ENCODE results near the gene MGAT1. TPM values are rescaled to one million over a fixed set of nuclear protein-coding genes. Genes with fewer than 3 reads are reported as not detected.
"Not testable (repeated sequence)": the region's sequence is repeated elsewhere in the genome, so short reads cannot be mapped to it uniquely, and the experiment has no call there.

MGAT1 gene
- total RNA-seq (2014; rRNA removed; shearing (Covaris generic)): 52.9 and 56.5 TPM in 2 replicates
- 57.3 and 69.7 TPM in 2 replicates for polyA plus RNA-seq (2014; cell fraction: nucleus; rRNA removed)

DNA sequence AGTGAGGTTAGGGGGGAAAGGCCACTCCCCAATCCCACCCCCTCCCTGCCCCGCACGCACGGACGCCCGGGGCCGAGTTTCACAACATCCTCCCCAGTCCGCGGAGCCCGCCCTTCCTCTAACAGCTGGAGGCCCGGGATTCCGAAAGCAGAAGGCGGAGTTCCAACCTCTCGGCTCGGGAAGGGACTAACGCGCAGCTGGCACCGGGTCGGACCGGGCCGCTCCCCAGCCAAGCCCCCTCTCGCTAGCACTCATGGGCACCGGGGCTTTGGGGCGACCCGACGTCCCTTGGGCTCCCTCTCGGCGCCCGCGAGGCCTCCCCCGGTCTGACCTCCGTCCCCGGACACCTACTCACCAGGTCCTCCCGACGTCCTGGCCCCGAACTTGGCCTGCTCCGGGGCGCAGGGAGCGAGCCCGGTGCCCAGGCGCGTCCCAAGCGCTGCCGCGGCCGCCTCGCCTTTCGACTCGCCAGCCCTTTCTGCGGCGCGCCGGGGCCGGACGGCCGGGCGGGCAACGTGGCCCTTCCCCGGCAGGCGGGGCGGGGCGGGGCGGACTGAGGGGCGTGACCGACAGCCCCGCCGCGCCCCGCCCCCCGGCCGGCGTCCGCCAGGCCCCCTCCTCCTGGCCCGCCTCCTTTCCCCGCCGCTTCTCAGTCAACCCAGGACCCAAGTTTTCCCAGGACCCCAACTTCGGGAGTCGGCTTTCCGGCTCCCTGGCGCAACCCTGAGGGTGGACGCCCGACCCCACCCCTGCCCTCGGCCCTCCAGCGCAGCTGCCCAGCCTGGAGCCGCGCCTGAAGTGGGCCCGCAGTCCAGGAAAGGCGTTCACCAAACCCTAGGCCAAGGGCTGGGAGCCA lies at the start of gene MGAT1:
Gene MGAT1, minus strand, starts transcription at position 482 of the 856 bp plus-strand sequence. CDS start 9,835 bp downstream, outside the sequence.
- DNase-seq (ENCODE audit: extremely low read depth, low read depth): peak; percentile 69

DNA sequence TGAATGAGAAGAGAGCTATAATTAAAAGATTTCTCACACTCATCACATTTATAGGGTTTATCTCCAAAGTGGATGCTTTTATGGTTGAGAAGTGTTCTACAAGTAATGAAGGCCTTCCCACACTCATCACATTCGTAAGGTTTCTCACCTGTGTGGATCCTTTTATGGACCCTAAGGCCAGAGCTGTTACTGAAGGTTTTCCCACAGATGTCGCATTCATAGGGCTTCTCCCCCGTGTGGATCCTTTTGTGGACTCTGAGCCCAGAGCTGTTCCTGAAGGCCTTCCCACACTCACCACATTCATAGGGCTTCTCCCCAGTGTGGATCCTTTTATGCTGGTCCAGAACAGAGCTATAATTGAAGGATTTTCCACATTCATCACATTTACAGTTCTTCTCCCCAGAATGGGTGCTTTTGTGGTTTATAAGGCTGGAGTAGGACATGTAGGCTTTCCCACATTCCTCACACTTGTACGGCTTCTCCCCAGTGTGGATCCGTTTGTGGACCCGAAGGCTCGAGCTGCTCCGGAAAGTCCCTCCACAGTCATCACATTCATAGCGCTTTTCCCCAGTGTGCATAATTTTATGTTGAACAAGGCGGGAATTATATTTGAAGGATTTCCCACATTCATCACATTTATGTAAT lies 48.0 kb upstream of the MGAT1 start:
- no peak for DNase-seq (ENCODE audit: extremely low read depth, low read depth)

DNA sequence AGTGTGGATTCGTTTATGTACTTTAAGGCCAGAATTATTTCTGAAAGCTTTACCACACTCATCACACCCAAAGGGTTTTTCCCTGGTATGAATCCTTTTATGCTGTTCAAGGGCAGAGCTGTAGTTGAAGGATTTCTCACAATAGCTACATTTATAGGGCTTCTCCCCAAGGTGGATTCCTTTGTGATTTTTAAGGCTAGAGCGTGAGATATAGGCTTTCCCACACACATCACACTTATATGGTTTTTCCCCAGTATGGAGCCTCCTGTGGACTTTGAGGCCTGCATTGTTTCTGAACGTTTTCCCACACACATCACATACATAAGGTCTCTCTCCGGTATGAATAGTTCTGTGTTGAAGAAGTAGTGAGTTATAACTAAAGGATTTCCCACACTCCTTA lies 47.2 kb upstream of the MGAT1 start:
- DNase-seq (ENCODE audit: extremely low read depth, low read depth): no peak

DNA sequence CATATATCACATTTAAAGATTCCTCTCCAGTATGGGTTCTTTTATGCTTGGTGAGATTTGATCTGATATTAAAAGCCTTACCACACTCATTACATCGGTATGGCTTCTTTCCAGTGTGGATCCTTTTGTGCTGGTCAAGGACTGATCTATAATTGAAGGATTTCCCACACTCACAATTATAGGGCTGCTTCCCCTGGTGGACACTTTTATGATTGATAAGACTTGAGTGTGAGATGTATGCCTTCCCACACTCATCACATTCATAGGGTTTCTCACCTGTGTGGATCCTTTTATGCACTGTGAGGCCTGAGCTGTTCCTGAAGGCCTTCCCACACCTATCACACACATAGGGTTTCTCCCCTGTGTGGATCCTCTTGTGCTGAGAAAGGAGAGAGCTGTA lies 46.3 kb upstream of the MGAT1 start:
- DNase-seq (ENCODE audit: extremely low read depth, low read depth): no peak

DNA sequence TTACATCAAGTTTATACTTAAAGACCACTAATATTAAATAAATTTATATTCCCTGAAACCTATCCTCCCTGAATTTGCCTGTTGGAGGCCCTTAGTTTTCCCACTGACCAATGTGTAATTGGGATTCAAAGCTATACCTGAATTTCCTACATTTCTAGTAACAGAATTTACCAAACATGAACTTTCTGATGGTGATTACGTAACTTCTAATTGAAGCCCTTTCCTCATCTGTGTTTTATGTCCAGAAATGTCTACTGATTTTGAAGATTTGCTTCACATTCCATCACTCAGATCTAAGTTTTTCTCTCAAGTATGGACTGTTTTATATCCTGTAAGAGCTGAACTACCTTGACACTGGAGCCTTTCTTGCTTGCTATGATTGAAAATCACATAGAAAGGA lies 45.7 kb upstream of the MGAT1 start:
- DNase-seq (ENCODE audit: extremely low read depth, low read depth): no peak

DNA sequence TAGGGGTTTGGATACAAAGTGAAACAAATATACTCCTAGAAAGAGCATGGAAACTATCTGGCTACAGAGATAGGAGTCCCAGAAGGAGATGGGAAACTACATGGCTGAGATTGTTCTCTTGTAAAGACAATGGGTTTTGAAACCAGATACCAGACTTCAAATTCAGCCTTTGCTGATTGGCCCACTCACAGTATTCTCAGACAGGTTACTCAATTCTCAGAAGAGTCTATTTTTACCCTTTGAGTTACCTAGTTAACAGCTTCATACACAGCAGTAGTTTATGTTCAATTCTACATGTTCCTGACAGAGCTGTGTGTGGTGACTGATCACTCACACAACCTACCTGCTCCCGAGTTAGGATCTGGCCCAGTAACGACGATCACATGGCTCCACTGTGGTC lies 44.4 kb upstream of the MGAT1 start:
- no peak for DNase-seq (ENCODE audit: extremely low read depth, low read depth)

DNA sequence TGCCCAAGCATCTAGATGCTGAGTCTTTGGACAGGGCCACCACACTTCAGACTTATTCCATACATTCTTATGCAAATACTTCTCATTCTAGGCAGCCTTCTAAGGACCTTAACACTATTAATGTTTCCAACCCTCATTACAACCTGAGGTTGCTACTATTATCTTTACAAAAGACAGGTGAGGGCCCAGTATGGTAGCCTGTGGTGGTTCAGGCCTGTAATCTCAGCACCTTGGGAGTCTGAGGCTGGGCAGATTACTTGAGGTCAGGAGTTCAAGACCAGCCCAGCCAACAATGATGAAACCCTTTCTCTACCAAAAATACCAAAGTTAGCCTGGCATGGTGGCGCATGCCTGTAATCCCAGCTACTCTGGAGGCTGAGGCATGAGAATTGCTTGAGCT lies 42.3 kb upstream of the MGAT1 start:
- DNase-seq (ENCODE audit: extremely low read depth, low read depth): no peak

DNA sequence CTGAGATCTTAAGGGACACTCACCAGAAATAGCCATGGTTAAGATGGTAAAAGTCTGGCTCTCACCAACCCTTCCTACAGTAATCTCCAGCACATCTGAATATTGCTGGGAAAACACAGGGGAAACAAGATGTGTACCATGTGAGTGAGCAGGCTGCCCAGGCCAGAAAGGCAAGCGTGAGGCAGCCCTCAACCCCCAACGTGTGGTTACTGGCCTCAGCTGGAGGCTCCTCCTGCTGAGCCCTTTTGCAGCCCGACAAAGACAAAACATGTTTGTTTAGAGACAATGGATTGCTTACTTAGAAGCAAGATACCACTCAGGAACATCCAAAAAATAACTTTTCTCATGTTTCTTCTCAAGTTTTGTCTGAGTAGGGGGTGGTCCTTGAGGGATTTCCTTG lies 41.8 kb upstream of the MGAT1 start:
- no peak for DNase-seq (ENCODE audit: extremely low read depth, low read depth)

DNA sequence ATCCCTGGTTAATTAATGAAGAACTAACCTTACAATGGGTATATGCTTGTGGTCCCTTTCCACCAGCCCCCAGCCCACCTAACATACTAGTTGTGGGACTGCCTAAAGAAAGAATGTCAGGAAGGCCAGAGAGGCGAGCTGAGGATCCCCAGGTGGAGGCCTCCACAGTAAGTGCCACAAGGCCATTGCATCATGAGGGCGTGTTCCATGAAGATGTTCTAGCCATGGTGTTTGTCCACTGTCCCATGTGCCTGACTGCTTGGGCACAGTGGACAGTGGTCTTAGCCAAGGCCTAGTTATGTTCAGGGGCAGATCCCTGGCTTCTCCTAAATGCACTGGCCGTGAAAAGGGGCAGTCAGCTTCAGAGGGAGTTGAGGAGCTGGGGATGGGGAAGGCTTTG lies 37.3 kb upstream of the MGAT1 start:
- DNase-seq (ENCODE audit: extremely low read depth, low read depth): no peak

DNA sequence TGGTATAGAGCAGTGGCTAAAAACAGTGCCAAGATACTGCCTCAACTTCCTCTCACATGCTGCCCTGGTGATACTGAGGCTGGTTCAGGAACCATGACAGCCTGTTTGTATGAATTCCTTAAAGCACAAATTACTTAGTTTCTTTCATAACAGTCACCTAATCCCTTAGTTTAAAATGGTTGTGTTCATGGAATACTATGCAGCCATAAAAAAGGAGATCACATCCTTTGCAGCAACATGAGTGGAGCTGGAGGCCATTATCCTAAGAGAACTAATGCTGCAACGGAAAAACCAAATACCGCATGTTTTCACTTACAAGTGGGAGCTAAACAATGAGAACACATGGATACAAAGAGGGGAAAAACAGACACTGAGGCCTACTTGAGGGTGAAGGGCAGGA lies 36.6 kb upstream of the MGAT1 start:
- no peak for DNase-seq (ENCODE audit: extremely low read depth, low read depth)

DNA sequence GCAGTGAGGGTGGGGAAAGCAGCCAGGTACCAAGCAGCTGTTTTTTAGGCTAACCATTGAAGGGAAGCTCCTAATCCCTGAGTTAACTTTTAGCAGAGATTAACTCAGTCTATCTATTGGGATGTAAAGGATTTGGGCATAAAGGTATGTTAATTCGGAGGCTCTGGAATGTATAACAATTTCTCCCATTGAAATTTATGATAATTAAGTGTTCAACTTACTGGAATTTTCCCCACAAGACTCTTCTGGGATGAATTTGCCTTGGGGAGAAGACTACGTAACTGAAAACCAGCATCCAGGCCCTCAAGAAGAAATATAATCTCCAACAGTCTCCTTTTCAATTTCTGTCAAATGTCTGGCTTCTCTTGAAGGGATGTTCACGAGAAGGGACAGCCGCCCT lies 34.9 kb upstream of the MGAT1 start:
- DNase-seq (ENCODE audit: extremely low read depth, low read depth): no peak

DNA sequence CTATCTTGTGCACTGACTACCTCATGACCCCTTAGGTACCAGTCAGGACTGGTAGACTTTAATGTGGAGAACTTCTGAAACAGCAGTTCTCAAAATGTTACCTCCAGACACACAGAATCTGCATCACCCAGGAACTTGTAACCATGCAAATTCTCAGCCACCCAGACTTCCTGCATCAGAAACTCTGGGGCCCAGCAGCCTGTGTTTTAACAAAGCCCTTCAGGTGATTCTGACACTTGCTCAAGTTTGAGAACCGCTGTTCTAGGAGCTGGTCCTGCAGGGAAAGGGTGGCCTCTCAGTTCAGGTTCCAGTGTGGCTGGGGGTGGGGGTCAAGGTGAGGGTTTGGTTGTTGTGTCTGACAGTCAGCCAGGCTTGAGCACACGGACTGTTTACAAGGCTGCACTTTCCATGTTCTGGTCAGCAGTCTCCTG lies 30.0 kb upstream of the MGAT1 start:
- no peak for DNase-seq (ENCODE audit: extremely low read depth, low read depth)

DNA sequence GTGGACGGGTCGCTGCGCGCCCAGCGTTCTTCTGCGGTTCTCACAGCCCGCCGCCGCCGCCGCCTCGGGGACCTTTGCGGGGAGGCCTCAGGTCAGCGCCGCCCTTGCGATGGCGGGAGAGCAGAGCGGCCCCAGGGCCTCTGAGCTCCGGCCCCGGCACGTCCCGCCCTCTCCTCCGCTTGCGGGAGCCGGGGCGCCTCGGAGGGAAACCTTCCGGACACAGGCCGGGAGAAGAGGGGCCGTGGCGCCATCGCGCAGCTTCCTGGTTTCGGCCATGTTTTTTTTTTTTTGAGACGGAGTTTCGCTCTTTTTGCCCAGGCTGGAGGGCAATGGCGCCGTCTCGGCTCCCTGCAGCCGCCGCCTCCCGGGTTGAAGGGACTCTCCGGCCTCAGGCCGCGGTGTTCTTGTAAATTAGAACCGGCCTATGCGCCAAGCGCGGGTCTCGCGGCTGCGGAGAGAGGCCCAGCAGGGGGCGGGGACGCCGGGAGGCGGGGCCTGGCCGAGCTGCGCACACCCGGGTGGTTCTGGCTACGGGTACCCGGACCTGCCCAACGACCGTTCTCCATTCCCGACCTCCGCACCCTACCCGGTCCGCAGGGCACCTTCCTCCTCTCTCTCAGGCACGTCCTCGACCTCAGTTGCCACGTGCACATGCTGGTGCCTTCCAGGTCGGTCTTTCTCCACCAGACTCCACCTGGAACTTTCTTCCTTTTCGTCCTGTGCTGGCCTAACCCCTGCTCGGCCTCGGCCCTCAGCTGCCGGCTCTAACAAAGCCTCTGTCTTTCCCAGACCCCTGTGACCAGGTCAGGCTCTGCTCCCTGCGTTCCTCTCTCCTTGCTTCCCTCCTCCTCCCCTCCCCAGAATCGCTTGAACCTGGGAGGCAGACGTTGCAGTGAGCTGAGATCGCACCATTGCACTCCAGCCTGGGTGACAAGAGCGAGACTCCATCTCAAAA lies 28.8 kb upstream of the MGAT1 start:
- peak; percentile 54 for DNase-seq (ENCODE audit: extremely low read depth, low read depth)

DNA sequence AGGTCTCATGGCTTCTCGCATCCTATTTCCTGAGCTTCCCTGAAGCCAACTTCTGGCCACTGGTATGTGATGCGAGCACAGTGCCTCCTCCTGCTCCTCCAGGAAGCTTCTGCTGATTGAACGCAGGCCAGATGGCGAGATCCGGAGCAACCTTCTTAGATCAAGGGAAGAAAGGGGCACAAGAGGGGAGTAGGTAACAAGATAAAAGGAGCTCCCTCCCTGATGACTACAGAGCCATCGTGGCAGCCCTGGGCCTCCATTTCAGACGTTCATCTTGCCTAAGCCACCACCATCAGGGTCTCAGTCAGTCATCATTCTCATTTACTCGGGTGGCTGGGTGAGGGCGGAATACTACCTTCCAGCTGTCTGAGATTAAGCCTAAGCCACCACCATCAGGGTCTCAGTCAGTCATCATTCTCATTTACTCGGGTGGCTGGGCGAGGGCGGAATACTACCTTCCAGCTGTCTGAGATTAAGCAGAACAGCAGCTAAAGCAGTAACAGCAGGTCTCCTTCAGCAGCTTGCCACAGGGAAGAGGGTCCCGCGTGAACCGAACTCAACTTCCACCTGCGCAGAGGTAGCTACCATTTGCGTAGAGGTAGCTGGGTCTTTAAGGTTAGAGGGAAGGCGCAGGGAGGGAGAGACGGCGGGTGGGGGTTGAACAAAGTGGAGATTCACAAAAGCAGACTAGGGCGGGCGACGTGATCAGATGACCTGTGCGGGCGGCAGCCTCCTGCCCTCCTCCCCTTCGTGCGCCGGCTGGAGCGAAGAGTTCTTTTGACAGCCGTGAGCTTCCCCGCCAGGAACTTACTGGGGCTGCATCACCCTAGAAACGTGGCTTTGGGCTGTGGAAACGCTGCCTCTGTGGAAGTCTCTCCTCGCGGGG lies 27.9 kb upstream of the MGAT1 start:
- DNase-seq (ENCODE audit: extremely low read depth, low read depth): no peak

DNA sequence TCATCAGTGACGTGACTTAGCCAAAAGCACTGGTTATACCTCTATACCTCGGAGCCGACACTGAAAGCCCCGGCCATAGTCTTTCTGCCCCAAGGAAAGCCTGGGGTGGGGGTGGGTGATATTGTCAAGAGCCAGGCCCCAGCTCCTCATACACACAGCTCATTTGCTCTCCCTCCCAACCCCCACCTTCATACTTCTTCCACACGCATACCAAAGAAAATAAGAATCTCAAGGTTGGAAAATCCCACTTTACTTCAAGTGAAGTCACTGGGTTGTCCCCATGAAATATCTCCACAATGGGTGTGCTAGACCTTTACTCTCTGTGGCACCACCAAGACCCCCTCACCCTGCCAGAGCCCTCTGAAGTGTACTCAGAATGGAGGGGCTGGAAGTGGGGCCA lies 27.1 kb upstream of the MGAT1 start:
- DNase-seq (ENCODE audit: extremely low read depth, low read depth): no peak

DNA sequence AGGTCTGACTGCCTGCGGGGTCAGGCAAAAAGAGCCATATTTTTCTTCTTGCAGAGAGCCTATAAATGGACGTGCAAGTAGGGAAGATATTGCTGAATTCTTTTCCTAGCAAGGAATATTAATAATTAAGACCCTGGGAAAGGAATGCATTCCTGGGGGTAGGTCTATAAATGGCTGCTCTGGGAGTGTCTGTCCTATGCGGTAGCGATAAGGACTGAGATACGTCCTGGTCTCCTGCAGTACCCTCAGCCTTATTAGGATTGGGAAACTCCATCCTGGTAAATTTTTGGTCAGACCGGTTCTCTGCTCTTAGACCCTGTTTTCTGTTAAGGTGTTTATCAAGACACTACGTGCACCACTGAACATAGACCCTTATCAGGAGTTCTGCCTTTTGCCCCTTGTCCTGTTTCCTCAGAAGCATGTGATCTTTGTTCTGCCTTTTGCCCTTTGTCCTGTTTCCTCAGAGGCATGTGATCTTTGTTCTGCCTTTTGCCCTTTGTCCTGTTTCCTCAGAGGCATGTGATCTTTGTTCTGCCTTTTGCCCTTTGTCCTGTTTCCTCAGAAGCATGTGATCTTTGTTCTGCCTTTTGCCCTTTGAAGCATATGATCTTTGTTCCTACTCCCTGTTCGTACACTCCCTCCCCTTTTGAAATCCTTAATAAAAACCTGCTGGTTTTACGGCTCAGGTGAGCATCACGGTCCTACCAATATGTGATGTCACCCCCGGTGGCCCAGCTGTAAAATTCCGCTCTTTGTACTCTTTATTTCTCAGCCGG lies 26.3 kb upstream of the MGAT1 start:
- not testable (repeated sequence) for DNase-seq (ENCODE audit: extremely low read depth, low read depth)

DNA sequence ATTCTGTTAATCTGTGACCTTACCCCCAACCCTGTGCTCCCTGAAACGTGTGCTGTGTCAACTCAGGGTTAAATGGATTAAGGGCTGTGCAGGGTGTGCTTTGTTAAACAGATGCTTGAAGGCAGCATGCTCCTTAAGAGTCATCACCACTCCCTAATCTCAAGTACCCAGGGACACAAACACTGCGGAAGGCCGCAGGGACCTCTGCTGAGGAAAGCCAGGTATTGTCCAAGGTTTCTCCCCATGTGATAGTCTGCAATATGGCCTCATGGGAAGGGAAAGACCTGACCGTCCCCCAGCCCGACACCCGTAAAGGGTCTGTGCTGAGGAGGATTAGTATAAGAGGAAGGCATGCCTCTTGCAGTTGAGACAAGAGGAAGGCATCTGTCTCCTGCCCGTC lies 24.8 kb upstream of the MGAT1 start:
- not testable (repeated sequence) for DNase-seq (ENCODE audit: extremely low read depth, low read depth)

DNA sequence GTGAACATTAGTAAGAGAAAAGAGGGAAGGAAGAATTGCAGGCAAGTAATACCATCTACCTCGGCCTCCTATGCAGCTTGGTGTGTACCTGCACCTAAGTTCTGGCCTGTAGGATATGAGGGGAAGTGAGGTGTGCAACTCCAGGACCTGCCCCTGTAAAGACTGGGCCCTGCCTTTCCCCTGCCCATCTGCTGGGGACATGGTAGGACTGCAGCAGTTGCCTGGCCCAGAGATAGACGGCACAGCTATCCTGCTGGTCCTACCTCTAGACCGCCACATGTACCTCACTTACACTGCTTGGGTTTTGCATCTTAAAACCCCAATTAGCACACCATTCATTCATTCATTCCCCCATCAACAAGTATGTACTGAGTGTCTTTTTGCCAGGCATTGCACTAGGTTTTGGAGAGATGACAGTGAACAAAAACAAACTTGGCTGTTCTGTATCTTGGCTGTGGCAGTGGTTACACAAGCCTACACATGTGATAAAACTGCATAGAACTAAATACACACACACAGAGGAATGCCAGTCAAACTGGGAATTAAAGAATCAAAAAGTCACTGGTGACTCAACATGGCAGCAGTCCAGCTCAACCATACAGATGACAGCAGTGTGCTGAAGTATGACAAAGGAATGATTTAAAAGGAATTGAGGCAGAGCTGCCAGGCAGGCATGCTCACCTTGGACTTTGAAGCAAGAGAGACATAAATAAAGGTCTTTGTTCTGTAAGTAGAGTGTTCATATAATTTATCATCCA lies 23.3 kb upstream of the MGAT1 start:
- no peak for DNase-seq (ENCODE audit: extremely low read depth, low read depth)
